Measurements from ENCODE around the gene GNB1.
"Not testable (repeated sequence)": the region's sequence is repeated elsewhere in the genome, so short reads cannot be mapped to it uniquely, and the experiment has no call there.

GRCh38 chr1:1746566-1746909 is 144.3 kb downstream of the GNB1 start:
- TF ChIP-seq POLR2A, CTCF (IDR thresholded peaks at IDR 0.05): not testable (repeated sequence)

All from testis (tissue), 2 donors.